GM12878 (cell line): ENCODE results near the gene LCN1. TPM values are rescaled to one million over a fixed set of nuclear protein-coding genes. Genes with fewer than 3 reads are reported as not detected.

Source experiments
- ATAC-seq: fragments of 200-7000 bp; cut with Tn5 transposase; 3 replicates; pipeline ENCODE4 v1.9.1; 2020; ENCODE audit warnings: mild to moderate bottlenecking, moderate library complexity
- BruUV-seq: library from RNA; stranded (reverse); fragments of 400-500 nt; replicated peaks from 2 replicates; lab custom pipeline; 2021; lab: Mats Ljungman, UMichigan
- CTCF ChIA-PET: fragments of 300-600 bp; sonication (Branson Sonifier 250); formaldehyde crosslinking; extraction: SDS; loops from one replicate; lab custom pipeline; 2021; ENCODE audit warnings: inconsistent platforms; lab: Yijun Ruan, JAX
- POLR2A ChIA-PET: fragments of 350-600 bp; formaldehyde crosslinking; extraction: SDS; loops from one replicate; lab custom pipeline; 2021; ENCODE audit warnings: inconsistent platforms; lab: Charles Lee
- RAD21 ChIA-PET: fragments of 300-600 bp; sonication (Branson Sonifier 250); formaldehyde crosslinking; loops from one replicate; lab custom pipeline; 2023; ENCODE audit warnings: antibody characterized with exemption; ENCODE audit not compliant: unreplicated experiment; lab: Charles Lee
- SMC1A ChIA-PET: fragments of 300-600 bp; sonication (Branson Sonifier 250); formaldehyde crosslinking; loops from one replicate; lab custom pipeline; 2023; ENCODE audit not compliant: unreplicated experiment, uncharacterized antibody; lab: Charles Lee
- DNase-seq: peaks from one replicate; pipeline ENCODE4 v3.0.0-alpha.2; 2011; ENCODE audit warnings: low read depth, low spot score
- FAIRE-seq: peaks from 3 replicates; lab custom pipeline; 2011; peaks lifted over from hg19 to GRCh38; lab: Jason Lieb, UNC
- H2AFZ ChIP-seq: 2 replicates; pipeline ENCODE4 v1.6.0; 2011; ENCODE audit warnings: low read depth, low read length, control low read depth; ENCODE audit not compliant: control insufficient read depth
- H3K27ac ChIP-seq: 2 replicates; pipeline ENCODE4 v1.5.1; 2011; ENCODE audit warnings: control low read depth; ENCODE audit not compliant: control insufficient read depth, insufficient read depth
- H3K27me3 ChIP-seq, 2 experiments: replicated peaks in 1 of 2; 2 replicates each; pipeline versions ENCODE4 v1.6.0 to v1.6.1; 2011; ENCODE audit warnings: low read length in 1 of 2; ENCODE audit not compliant: control insufficient read depth in 2 of 2, insufficient read depth in 2 of 2
- H3K36me3 ChIP-seq, 2 experiments: 2 replicates each; pipeline ENCODE4 v1.5.1; 2011; ENCODE audit warnings: low read length in 1 of 2; ENCODE audit not compliant: control insufficient read depth in 2 of 2, insufficient read depth in 2 of 2
- H3K4me1 ChIP-seq: 2 replicates; pipeline ENCODE4 v1.6.1; 2011; ENCODE audit warnings: mild to moderate bottlenecking, low read length, moderate library complexity, mixed read lengths; ENCODE audit not compliant: control insufficient read depth, insufficient read depth
- H3K4me2 ChIP-seq: 2 replicates; pipeline ENCODE4 v1.6.0; 2011; ENCODE audit warnings: control low read depth; ENCODE audit not compliant: control insufficient read depth, insufficient read depth
- H3K4me3 ChIP-seq: fragments of 200-600 bp; sonication (generic); 2 replicates; pipeline ENCODE4 v1.5.1; 2016
- H3K79me2 ChIP-seq: 2 replicates; pipeline ENCODE4 v1.6.0; 2011; ENCODE audit warnings: low read length; ENCODE audit not compliant: control insufficient read depth, insufficient read depth
- H3K9ac ChIP-seq: 2 replicates; pipeline ENCODE4 v1.8.0; 2011; ENCODE audit warnings: low read length, control low read depth, mixed read lengths; ENCODE audit not compliant: control insufficient read depth, insufficient read depth
- H3K9me3 ChIP-seq: replicated peaks from 3 replicates; pipeline ENCODE4 v1.5.1; 2011; ENCODE audit warnings: mild to moderate bottlenecking, low read length; ENCODE audit not compliant: control insufficient read depth, insufficient read depth
- H4K20me1 ChIP-seq: 2 replicates; pipeline ENCODE4 v1.6.0; 2011; ENCODE audit not compliant: control insufficient read depth, insufficient read depth
- BMI1 ChIP-seq: fragments of 450-650 bp; IDR thresholded peaks from 2 replicates; pipeline ENCODE4 v1.6.1; 2016; ENCODE audit warnings: mild to moderate bottlenecking, moderate library complexity, borderline replicate concordance
- MLLT1 ChIP-seq: fragments of 450-650 bp; IDR thresholded peaks from 2 replicates; pipeline ENCODE4 v1.6.1; 2016; ENCODE audit warnings: mild to moderate bottlenecking
- ZBTB4 ChIP-seq: fragments of 450-650 bp; formaldehyde crosslinking; IDR thresholded peaks from 2 replicates; pipeline ENCODE4 v1.4.0; 2022; ENCODE audit warnings: mild to moderate bottlenecking, moderate library complexity
- WGBS: methylation state at CpG from one replicate; pipeline ENCODE4 v1.1.6; 2016; ENCODE audit warnings: low lambda C conversion rate; ENCODE audit not compliant: insufficient replicate concordance, insufficient coverage; ENCODE audit errors: missing lambda C conversion rate; 5-methylcytosine and 5-hydroxymethylcytosine counted together
- in situ Hi-C: fragments of 300-500 bp; cut with MboI; formaldehyde crosslinking; loops from 9 replicates; pipeline ENCODE4 v1.14.3; 2018; ENCODE audit warnings: mixed read lengths
- intact Hi-C: fragments of 100-400 bp; cut with micrococcal nuclease; formaldehyde crosslinking; loops from one replicate; pipeline ENCODE4 v1.14.2; 2022; ENCODE audit not compliant: unreplicated experiment
- polyA plus RNA-seq, 11 experiments: library from polyadenylated mRNA; depleted of rRNA in 4 of 11; unstranded in 6 of 11; stranded (reverse) in 5 of 11; fragments of >200 nt; fragmentation: Nextera tagmentation in 4 of 11; fragmentation: Illumina TruSeq in 1 of 11; extraction: Ambion mirVana in 4 of 11; extraction: Trizol in 1 of 11; gene quantifications; 1 replicate in 1 of 11; 2 replicates in 10 of 11; pipeline versions ENCODE4 v1.2.1 to v1.2.3, GENCODE V29; 2011 to 2016; ENCODE audit warnings: inconsistent platforms in 2 of 11, missing spikeins in 2 of 11, low read depth in 1 of 11
- total RNA-seq, 4 experiments: library from RNA; depleted of rRNA in 3 of 4; stranded (reverse); fragments of >200 nt in 3 of 4; fragmentation: Illumina TruSeq in 1 of 4; extraction: Trizol in 1 of 4; gene quantifications; 2 replicates each; pipeline versions ENCODE4 v1.2.1 to v1.2.3, GENCODE V29; 2013 to 2021

Gene LCN1
- total and polyA plus RNA-seq, 10 of the 15 experiments (the other 5 are each of a cell fraction or from before 2014, with no cell fraction given) = not detected

GRCh38 chr9:135561391-135562234 is 40.4 kb downstream of the LCN1 start, which contains the start of gene PAEP:
Gene PAEP (plus strand): TSS chr9:135561756.
- H3K9ac ChIP-seq = no peak within 1 kb of the TSS
- H3K4me2 ChIP-seq = no peak within 1 kb of the TSS
- H2AFZ ChIP-seq = no peak within 1 kb of the TSS
- no peaks in the 10 kb centered on the region for H3K4me1 ChIP-seq
- H3K4me3 ChIP-seq = no peak within 1 kb of the TSS
- DNase-seq = no peak
- no peak within 1 kb of the TSS for H3K27ac ChIP-seq
- TF ChIP-seq BMI1 (no peak), ZBTB4 (CRISPR knock-in tag) (no peak), MLLT1 (no peak)
- TF ChIP-seq, all 136 proteins: peak for 0
- ChIA-PET SMC1A (no interaction called here), CTCF (no interaction called here), POLR2A (no interaction called here), RAD21 (no interaction called here)
- in situ Hi-C loops = no loop called here
- intact Hi-C loops = no loop called here
- WGBS = 40% methylated on average over 18 of the region's 20 CpGs
- Histone ChIP-seq H3K9me3 (no peaks in the 10 kb centered on the region), H3K36me3 (no peaks in the 10 kb centered on the region), H4K20me1 (no peaks in the 10 kb centered on the region), H3K27me3 (no peaks in the 10 kb centered on the region; a peak in 1 of 4 replicates), H3K79me2 (no peaks in the 10 kb centered on the region)
- FAIRE-seq (no peak), ATAC-seq (no peak)
- no TSS peak for BruUV-seq
